ENCODE results near the gene CYP2J2. TPM values are rescaled to one million over a fixed set of nuclear protein-coding genes. Genes with fewer than 3 reads are reported as not detected.

Gene CYP2J2
- total and polyA plus RNA-seq, 2 donors (not counting 1 experiment from before 2014, with no cell fraction given): 0.34 to 0.91 TPM

DNA sequence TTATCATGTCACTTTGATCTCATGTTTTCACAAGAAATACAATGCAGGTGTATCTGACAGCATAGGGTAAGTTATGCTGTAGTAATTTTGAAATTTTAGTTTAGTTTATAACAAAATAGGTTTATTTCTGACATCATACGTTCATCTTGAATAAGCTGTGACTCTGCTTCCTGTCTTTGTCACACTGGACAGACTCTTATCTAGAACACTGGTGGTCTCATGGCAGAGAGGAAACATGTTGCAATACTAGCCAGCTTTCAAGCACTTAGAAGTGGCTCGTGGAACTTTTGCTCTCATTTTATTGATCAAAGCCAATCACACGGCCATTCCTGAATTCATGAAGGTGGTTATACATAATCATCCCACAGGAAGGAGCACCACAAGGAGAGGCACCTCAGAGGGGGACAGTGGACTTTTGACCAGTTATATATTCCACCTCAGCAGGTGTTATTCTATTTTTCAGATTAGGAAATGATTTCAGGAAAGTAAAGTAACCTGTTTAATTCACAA, 46.5 kb downstream of the CYP2J2 start:
- Histone ChIP-seq H3K36me3 (replicated peaks in 1 of 2; ENCODE audit: control extremely low read depth in 1 of 2, control insufficient read depth in 1 of 2, extremely low read depth in 1 of 2, insufficient read depth in 2 of 2, low read length in 1 of 2) (no peaks in the 10 kb centered on the region), H3K4me2 (replicated peaks; ENCODE audit: low read depth, low read length, poor library complexity, severe bottlenecking) (no peak overlapping the region), H3K4me3 (ENCODE audit: control extremely low read depth in 1 of 5, extremely low read depth in 1 of 5, insufficient read depth in 1 of 5, low read depth in 2 of 5, low read length in 4 of 5) (no peak overlapping the region), H3K9me3 (ENCODE audit: control extremely low read depth in 1 of 3, control insufficient read depth in 2 of 3, insufficient read depth in 1 of 3, low read length in 2 of 3) (peaks cover 1 to 17% (median 5%) of the 10 kb centered on the region in 3 donors), H4K20me1 (ENCODE audit: control insufficient read depth, insufficient read depth, low read length, poor library complexity, severe bottlenecking) (no peaks in the 10 kb centered on the region), H3K27me3 (replicated peaks in 1 of 4; ENCODE audit: control extremely low read depth in 1 of 4, control insufficient read depth in 3 of 4, insufficient read depth in 4 of 4, low read length in 3 of 4) (no peaks in the 10 kb centered on the region), H2AFZ (ENCODE audit: insufficient read depth, low read depth, low read length, poor library complexity, severe bottlenecking) (no peak overlapping the region), H3K27ac (ENCODE audit: low read length in 2 of 2) (no peak overlapping the region), H3K9ac (ENCODE audit: low read length) (no peak overlapping the region), H3K79me2 (ENCODE audit: control insufficient read depth, insufficient read depth, low read length) (no peaks in the 10 kb centered on the region), H3K4me1 (ENCODE audit: control insufficient read depth in 2 of 2, insufficient read depth in 2 of 2, low read length in 2 of 2) (no peaks in the 10 kb centered on the region)
- Mint-ChIP-seq H3K9me3 (ENCODE audit: insufficient read depth) (peaks cover 6% of the 10 kb centered on the region), H3K27ac (no peak overlapping the region), H3K27me3 (peaks cover 7% of the 10 kb centered on the region), H3K4me1 (no peaks in the 10 kb centered on the region), H3K4me3 (no peak overlapping the region)
- DNase-seq: no peak
- CTCF ChIA-PET: interaction anchor here (3.0 kb wide), 1 partner anchor 67 kb away, joined by 18 read pairs; no protein-coding TSS in a partner anchor
- no peak for TF ChIP-seq EZH2 (IDR thresholded peaks at IDR 0.05; ENCODE audit: borderline replicate concordance, insufficient read depth, low read depth, low read length, poor library complexity, severe bottlenecking)
- TF ChIP-seq, protein P1, sequence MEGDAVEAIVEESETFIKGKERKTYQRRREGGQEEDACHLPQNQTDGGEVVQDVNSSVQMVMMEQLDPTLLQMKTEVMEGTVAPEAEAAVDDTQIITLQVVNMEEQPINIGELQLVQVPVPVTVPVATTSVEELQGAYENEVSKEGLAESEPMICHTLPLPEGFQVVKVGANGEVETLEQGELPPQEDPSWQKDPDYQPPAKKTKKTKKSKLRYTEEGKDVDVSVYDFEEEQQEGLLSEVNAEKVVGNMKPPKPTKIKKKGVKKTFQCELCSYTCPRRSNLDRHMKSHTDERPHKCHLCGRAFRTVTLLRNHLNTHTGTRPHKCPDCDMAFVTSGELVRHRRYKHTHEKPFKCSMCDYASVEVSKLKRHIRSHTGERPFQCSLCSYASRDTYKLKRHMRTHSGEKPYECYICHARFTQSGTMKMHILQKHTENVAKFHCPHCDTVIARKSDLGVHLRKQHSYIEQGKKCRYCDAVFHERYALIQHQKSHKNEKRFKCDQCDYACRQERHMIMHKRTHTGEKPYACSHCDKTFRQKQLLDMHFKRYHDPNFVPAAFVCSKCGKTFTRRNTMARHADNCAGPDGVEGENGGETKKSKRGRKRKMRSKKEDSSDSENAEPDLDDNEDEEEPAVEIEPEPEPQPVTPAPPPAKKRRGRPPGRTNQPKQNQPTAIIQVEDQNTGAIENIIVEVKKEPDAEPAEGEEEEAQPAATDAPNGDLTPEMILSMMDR (IDR thresholded peaks at IDR 0.05): no peak
- intact Hi-C loops (cut with micrococcal nuclease): loop anchor here (2.0 kb wide), 1 partner anchor 67 kb away; no protein-coding TSS in a partner anchor
- POLR2A ChIA-PET: no interaction called here
- no peak for ATAC-seq (ENCODE audit: low read depth)
- no CpG with 5 or more reads among the region's 3 CpGs for WGBS (ENCODE audit: insufficient coverage)

DNA sequence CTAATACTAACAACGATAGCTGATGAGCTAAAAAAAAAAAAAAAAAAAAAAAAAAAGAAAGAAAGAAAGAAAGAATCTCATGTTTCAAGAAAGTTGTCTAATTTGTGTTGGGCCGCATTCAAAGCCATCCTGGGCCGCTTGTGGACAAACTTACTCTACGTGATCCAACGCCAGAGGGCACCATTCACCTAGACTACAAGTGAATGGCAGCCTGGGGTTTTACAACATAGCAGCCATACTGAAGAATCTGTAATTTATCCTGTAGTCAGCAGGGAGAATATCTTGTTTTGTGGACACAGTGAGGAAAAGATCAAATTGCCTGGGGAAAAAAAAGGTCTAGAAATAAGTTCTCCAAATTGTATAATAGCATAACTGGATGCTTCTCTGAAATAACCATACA, 47.0 kb downstream of the CYP2J2 start:
- no CpG with 5 or more reads among the region's 5 CpGs for WGBS (ENCODE audit: insufficient coverage)
- POLR2A ChIA-PET: no interaction called here
- H3K27ac ChIP-seq (ENCODE audit: low read length in 2 of 2): no peak overlapping the region
- H3K9me3 Mint-ChIP-seq (ENCODE audit: insufficient read depth): peaks cover 6% of the 10 kb centered on the region
- no peaks in the 10 kb centered on the region for H3K4me1 Mint-ChIP-seq
- no peaks in the 10 kb centered on the region for H3K27me3 ChIP-seq (replicated peaks in 1 of 4; ENCODE audit: control extremely low read depth in 1 of 4, control insufficient read depth in 3 of 4, insufficient read depth in 4 of 4, low read length in 3 of 4)
- no peak overlapping the region for H3K27ac Mint-ChIP-seq
- DNase-seq (peak; percentile 25), ATAC-seq (ENCODE audit: low read depth) (no peak)
- no peak for TF ChIP-seq EZH2 (IDR thresholded peaks at IDR 0.05; ENCODE audit: borderline replicate concordance, insufficient read depth, low read depth, low read length, poor library complexity, severe bottlenecking)
- TF ChIP-seq, protein P1 (IDR thresholded peaks at IDR 0.05): no peak
- no peak overlapping the region for H3K4me2 ChIP-seq (replicated peaks; ENCODE audit: low read depth, low read length, poor library complexity, severe bottlenecking)
- intact Hi-C loops (cut with micrococcal nuclease): loop anchor here (2.0 kb wide), 1 partner anchor 67 kb away; no protein-coding TSS in a partner anchor
- H3K27me3 Mint-ChIP-seq: peaks cover 7% of the 10 kb centered on the region
- H3K79me2 ChIP-seq (ENCODE audit: control insufficient read depth, insufficient read depth, low read length): no peaks in the 10 kb centered on the region
- H3K4me3 Mint-ChIP-seq: no peak overlapping the region
- CTCF ChIA-PET: interaction anchor here (0.6 to 3.0 kb wide), 2 partner anchors 68 to 125 kb away, joined by 3 to 18 read pairs; no protein-coding TSS in a partner anchor
- no peaks in the 10 kb centered on the region for H3K4me1 ChIP-seq (ENCODE audit: control insufficient read depth in 2 of 2, insufficient read depth in 2 of 2, low read length in 2 of 2)
- no peak overlapping the region for H2AFZ ChIP-seq (ENCODE audit: insufficient read depth, low read depth, low read length, poor library complexity, severe bottlenecking)
- no peak overlapping the region for H3K4me3 ChIP-seq (ENCODE audit: control extremely low read depth in 1 of 5, extremely low read depth in 1 of 5, insufficient read depth in 1 of 5, low read depth in 2 of 5, low read length in 4 of 5)
- H3K36me3 ChIP-seq (replicated peaks in 1 of 2; ENCODE audit: control extremely low read depth in 1 of 2, control insufficient read depth in 1 of 2, extremely low read depth in 1 of 2, insufficient read depth in 2 of 2, low read length in 1 of 2): no peaks in the 10 kb centered on the region
- H4K20me1 ChIP-seq (ENCODE audit: control insufficient read depth, insufficient read depth, low read length, poor library complexity, severe bottlenecking): no peaks in the 10 kb centered on the region
- H3K9me3 ChIP-seq (ENCODE audit: control extremely low read depth in 1 of 3, control insufficient read depth in 2 of 3, insufficient read depth in 1 of 3, low read length in 2 of 3): peaks cover 1 to 17% (median 5%) of the 10 kb centered on the region in 3 donors
- no peak overlapping the region for H3K9ac ChIP-seq (ENCODE audit: low read length)
